Duodenal mucosa (tissue), 2 donors: ENCODE data around the gene KIF15.
"Not testable (repeated sequence)": the region's sequence is repeated elsewhere in the genome, so short reads cannot be mapped to it uniquely, and the experiment has no call there.

Experiments
- H3K27ac ChIP-seq: one replicate; pipeline ENCODE4 v1.7.0; 2013; ENCODE audit warnings: low read depth, low read length
- H3K27me3 ChIP-seq, 2 donors: one replicate each; pipeline ENCODE4 v1.7.0; 2013; ENCODE audit warnings: low read length in 2 of 2, control low read depth in 1 of 2; ENCODE audit not compliant: insufficient read depth in 2 of 2, control insufficient read depth in 1 of 2
- H3K36me3 ChIP-seq, 2 donors: one replicate each; pipeline ENCODE4 v1.7.0; 2013; ENCODE audit warnings: low read length in 2 of 2, control low read depth in 1 of 2; ENCODE audit not compliant: insufficient read depth in 2 of 2, control insufficient read depth in 1 of 2
- H3K4me1 ChIP-seq, 2 donors: one replicate each; pipeline ENCODE4 v1.7.0; 2013; ENCODE audit warnings: low read length in 2 of 2, control low read depth in 1 of 2; ENCODE audit not compliant: insufficient read depth in 2 of 2, control insufficient read depth in 1 of 2
- H3K4me3 ChIP-seq, 2 donors: one replicate each; pipeline ENCODE4 v1.7.0; 2013; ENCODE audit warnings: low read length in 2 of 2, low read depth in 1 of 2
- H3K9ac ChIP-seq, 2 donors: one replicate each; pipeline ENCODE4 v1.7.0; 2013; ENCODE audit warnings: low read length in 2 of 2, low read depth in 1 of 2
- H3K9me3 ChIP-seq, 2 donors: one replicate each; pipeline ENCODE4 v1.7.0; 2013; ENCODE audit warnings: low read length in 2 of 2, control low read depth in 1 of 2; ENCODE audit not compliant: control insufficient read depth in 1 of 2

The KIF15 gene

DNA sequence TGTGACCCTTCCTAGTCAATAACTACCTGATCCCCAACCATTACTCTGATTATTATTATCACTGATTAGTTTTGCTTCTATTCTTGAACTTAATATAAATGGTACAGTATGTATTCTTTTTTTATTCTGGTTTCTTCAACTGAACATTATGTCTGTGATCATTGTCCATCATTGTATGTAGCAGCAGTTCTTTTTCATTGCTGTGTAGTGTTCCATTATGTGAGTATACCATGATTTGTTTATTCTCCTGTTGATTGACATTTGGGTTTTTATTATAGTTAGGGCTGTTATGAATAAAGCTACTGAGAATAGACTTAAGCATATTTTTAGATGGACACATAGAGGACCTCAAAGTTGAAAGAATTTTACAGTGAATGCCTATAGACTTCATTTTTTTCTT, 2.7 kb downstream of the KIF15 start:
- H3K4me1 ChIP-seq: peaks cover 7 to 10% of the 10 kb centered on the region in 2 donors
- peaks cover 3 to 4% of the 10 kb centered on the region in 2 donors for H3K9me3 ChIP-seq
- no peak overlapping the region for H3K4me3 ChIP-seq
- H3K27me3 ChIP-seq: no peaks in the 10 kb centered on the region
- H3K9ac ChIP-seq: no peak overlapping the region
- H3K36me3 ChIP-seq: no peaks in the 10 kb centered on the region
- no peak overlapping the region for H3K27ac ChIP-seq

- Histone ChIP-seq H3K4me1 (no peaks in the 10 kb centered on the region), H3K36me3 (peaks cover 0 to 5% of the 10 kb centered on the region in 2 donors), H3K9me3 (peaks cover 13 to 25% of the 10 kb centered on the region in 2 donors), H3K4me3 (no peak overlapping the region), H3K9ac (no peak overlapping the region), H3K27ac (no peak overlapping the region), H3K27me3 (no peaks in the 10 kb centered on the region)
Observed at GRCh38 chr3:44771424-44772098, 10.0 kb downstream of the KIF15 start.

- Histone ChIP-seq H3K9ac (no peak overlapping the region), H3K27me3 (no peaks in the 10 kb centered on the region), H3K27ac (no peak overlapping the region), H3K4me1 (no peaks in the 10 kb centered on the region), H3K36me3 (peaks cover 0 to 6% of the 10 kb centered on the region in 2 donors), H3K9me3 (peaks cover 13 to 25% of the 10 kb centered on the region in 2 donors), H3K4me3 (no peak overlapping the region)
Observed at GRCh38 chr3:44772099-44772442, 10.5 kb downstream of the KIF15 start.

GRCh38 chr3:44782891-44783290, 21.3 kb downstream of the KIF15 start:
- Histone ChIP-seq H3K4me3 (no peak overlapping the region), H3K4me1 (no peaks in the 10 kb centered on the region), H3K9me3 (no peaks in the 10 kb centered on the region), H3K27me3 (no peaks in the 10 kb centered on the region), H3K36me3 (peaks cover 5 to 8% of the 10 kb centered on the region in 2 donors), H3K27ac (no peak overlapping the region), H3K9ac (no peak overlapping the region)

- no peaks in the 10 kb centered on the region for H3K4me1 ChIP-seq
Observed at GRCh38 chr3:44795197-44795596, 33.6 kb downstream of the KIF15 start.

DNA sequence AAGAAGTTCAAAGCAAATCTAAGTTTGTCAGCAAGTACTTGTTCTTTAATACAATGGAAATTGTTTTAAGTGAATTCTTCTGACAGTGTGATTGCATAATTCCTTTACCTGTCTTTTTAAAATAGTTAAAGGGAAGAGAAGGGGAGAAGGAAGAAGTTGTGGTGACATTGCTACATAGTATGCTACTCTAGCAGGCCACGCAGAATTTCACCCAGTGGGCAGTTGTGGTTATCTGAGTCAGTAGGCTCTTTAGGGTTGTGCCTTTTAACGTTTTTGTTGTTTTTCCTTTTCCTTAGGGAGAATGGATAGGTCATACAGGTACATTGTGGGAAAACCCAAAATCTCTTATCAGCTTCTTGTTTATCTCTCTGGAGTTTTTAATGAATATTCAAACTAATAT, 40.4 kb downstream of the KIF15 start:
- Histone ChIP-seq H3K4me3 (no peak overlapping the region), H3K27ac (no peak overlapping the region), H3K36me3 (peaks cover 0 to 10% of the 10 kb centered on the region in 2 donors), H3K4me1 (no peaks in the 10 kb centered on the region), H3K27me3 (no peaks in the 10 kb centered on the region), H3K9me3 (no peaks in the 10 kb centered on the region), H3K9ac (no peak overlapping the region)

More at GRCh38 chr3:44795197-44795596, 33.6 kb downstream of the KIF15 start:
- H3K4me3 ChIP-seq: no peak overlapping the region
- no peaks in the 10 kb centered on the region for H3K27me3 ChIP-seq
- no peaks in the 10 kb centered on the region for H3K9me3 ChIP-seq
- peaks cover 0 to 15% of the 10 kb centered on the region in 2 donors for H3K36me3 ChIP-seq
- no peak overlapping the region for H3K27ac ChIP-seq
- no peak overlapping the region for H3K9ac ChIP-seq

GRCh38 chr3:44803298-44803697, 41.7 kb downstream of the KIF15 start:
- Histone ChIP-seq H3K9me3 (no peaks in the 10 kb centered on the region), H3K4me1 (no peaks in the 10 kb centered on the region), H3K27ac (no peak overlapping the region), H3K27me3 (no peaks in the 10 kb centered on the region), H3K36me3 (peaks cover 0 to 10% of the 10 kb centered on the region in 2 donors), H3K9ac (no peak overlapping the region), H3K4me3 (no peak overlapping the region)

GRCh38 chr3:44805960-44806359, 44.4 kb downstream of the KIF15 start:
- H3K9me3 ChIP-seq: no peaks in the 10 kb centered on the region
- H3K9ac ChIP-seq: no peak overlapping the region
- peaks cover 0 to 4% of the 10 kb centered on the region in 2 donors for H3K36me3 ChIP-seq
- H3K27me3 ChIP-seq: no peaks in the 10 kb centered on the region
- no peak overlapping the region for H3K4me3 ChIP-seq
- no peak overlapping the region for H3K27ac ChIP-seq
- H3K4me1 ChIP-seq: no peaks in the 10 kb centered on the region

GRCh38 chr3:44814751-44815150, 53.2 kb downstream of the KIF15 start:
- Histone ChIP-seq H3K4me1 (no peaks in the 10 kb centered on the region), H3K9ac (no peak overlapping the region), H3K27ac (no peak overlapping the region), H3K36me3 (peaks cover 4% of the 10 kb centered on the region in 2 donors), H3K9me3 (no peaks in the 10 kb centered on the region), H3K4me3 (no peak overlapping the region), H3K27me3 (no peaks in the 10 kb centered on the region)

- not testable (repeated sequence) for H3K4me1 ChIP-seq, H3K27ac ChIP-seq, H3K36me3 ChIP-seq, H3K27me3 ChIP-seq, H3K9me3 ChIP-seq, H3K4me3 ChIP-seq, H3K9ac ChIP-seq
Observed at GRCh38 chr3:44816334-44816733, 54.7 kb downstream of the KIF15 start.

DNA sequence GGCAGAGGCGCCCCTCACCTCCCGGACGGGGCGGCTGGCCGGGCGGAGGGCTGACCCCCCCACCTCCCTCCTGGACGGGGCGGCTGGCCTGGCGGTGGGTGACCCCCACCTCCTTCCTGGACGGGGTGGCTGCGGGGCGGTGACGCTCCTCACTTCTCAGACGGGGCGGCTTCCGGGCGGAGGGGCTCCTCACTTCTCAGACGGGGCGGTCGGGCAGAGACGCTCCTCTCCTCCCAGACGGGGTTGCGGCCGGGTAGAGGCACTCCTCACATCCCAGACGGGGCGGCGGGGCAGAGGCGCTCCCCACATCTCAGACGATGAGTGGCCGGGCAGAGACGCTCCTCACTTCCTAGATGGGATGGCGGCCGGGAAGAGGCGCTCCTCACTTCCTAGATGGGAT, 59.6 kb downstream of the KIF15 start:
- H3K36me3 ChIP-seq, H3K27me3 ChIP-seq, H3K4me3 ChIP-seq, H3K9ac ChIP-seq, H3K27ac ChIP-seq, H3K4me1 ChIP-seq, H3K9me3 ChIP-seq: not testable (repeated sequence)
